GM23338 (cell line): ENCODE measurements around the gene PLEKHJ1. TPM values are rescaled to one million over a fixed set of nuclear protein-coding genes. Genes with fewer than 3 reads are reported as not detected.

ENCODE experiments used
- ATAC-seq: fragments of 200-7000 bp; cut with Tn5 transposase; 3 replicates; pipeline ENCODE4 v1.9.1; 2020
- DNase-seq: peaks from one replicate; pipeline ENCODE4 v3.0.0-alpha.2; 2015; ENCODE audit warnings: low spot score
- H2AFZ ChIP-seq: fragments of 200-600 bp; sonication (generic); 2 replicates; pipeline ENCODE4 v1.8.0; 2016; ENCODE audit warnings: antibody characterized with exemption, mild to moderate bottlenecking, moderate library complexity
- H3F3A ChIP-seq: fragments of 200-600 bp; sonication (generic); replicated peaks from 2 replicates; pipeline ENCODE4 v1.8.0; 2017; ENCODE audit warnings: antibody characterized with exemption, mixed run types, low read depth
- H3K27ac ChIP-seq: fragments of 200-600 bp; sonication (generic); 2 replicates; pipeline ENCODE4 v1.6.1; 2016; ENCODE audit warnings: low read depth
- H3K27me3 ChIP-seq: fragments of 200-600 bp; sonication (generic); 2 replicates; pipeline ENCODE4 v1.8.0; 2016; ENCODE audit warnings: mild to moderate bottlenecking, mixed run types, moderate library complexity; ENCODE audit not compliant: insufficient read depth
- H3K36me3 ChIP-seq: fragments of 200-600 bp; sonication (generic); 2 replicates; pipeline ENCODE4 v1.8.0; 2016; ENCODE audit warnings: mild to moderate bottlenecking; ENCODE audit not compliant: insufficient read depth
- H3K4me1 ChIP-seq: fragments of 200-600 bp; sonication (generic); 2 replicates; pipeline ENCODE4 v1.8.0; 2016; ENCODE audit warnings: mild to moderate bottlenecking, moderate library complexity; ENCODE audit not compliant: insufficient read depth
- H3K4me2 ChIP-seq: fragments of 200-600 bp; sonication (generic); 2 replicates; pipeline ENCODE4 v1.7.1; 2017; ENCODE audit warnings: mixed run types
- H3K4me3 ChIP-seq: fragments of 200-600 bp; sonication (generic); 2 replicates; pipeline ENCODE4 v1.6.1; 2016; ENCODE audit warnings: mixed run types
- H3K79me2 ChIP-seq: fragments of 200-600 bp; sonication (generic); replicated peaks from 2 replicates; pipeline ENCODE4 v1.8.0; 2017; ENCODE audit warnings: mild to moderate bottlenecking; ENCODE audit not compliant: insufficient read depth
- H3K9me2 ChIP-seq: fragments of 200-600 bp; sonication (generic); 2 replicates; pipeline ENCODE4 v1.8.0; 2017; ENCODE audit not compliant: insufficient read depth
- H4K20me1 ChIP-seq: fragments of 200-600 bp; sonication (generic); replicated peaks from 2 replicates; pipeline ENCODE4 v1.8.0; 2017; ENCODE audit warnings: mild to moderate bottlenecking; ENCODE audit not compliant: insufficient read depth
- H3K27ac Mint-ChIP-seq: 2 replicates; pipeline ENCODE4 v1.8.0; 2020; ENCODE audit warnings: inconsistent platforms, mild to moderate bottlenecking, moderate library complexity, mixed read lengths
- H3K27me3 Mint-ChIP-seq: 3 replicates; pipeline ENCODE4 v1.8.0; 2022; ENCODE audit warnings: low read depth, mild to moderate bottlenecking, moderate library complexity, mixed read lengths, inconsistent platforms; ENCODE audit not compliant: insufficient read depth, poor library complexity
- H3K36me3 Mint-ChIP-seq: 3 replicates; pipeline ENCODE4 v1.8.0; 2021; ENCODE audit warnings: low read depth, mild to moderate bottlenecking, inconsistent platforms, moderate library complexity, mixed read lengths
- H3K4me1 Mint-ChIP-seq: 3 replicates; pipeline ENCODE4 v1.8.0; 2020; ENCODE audit warnings: mild to moderate bottlenecking, inconsistent platforms, mixed read lengths
- H3K4me3 Mint-ChIP-seq: 3 replicates; pipeline ENCODE4 v1.8.0; 2021; ENCODE audit warnings: moderate library complexity, mild to moderate bottlenecking, inconsistent platforms, mixed read lengths
- H3K9me3 Mint-ChIP-seq: 3 replicates; pipeline ENCODE4 v1.8.0; 2020; ENCODE audit warnings: moderate library complexity, mild to moderate bottlenecking, inconsistent platforms, mixed read lengths
- CTCF ChIP-seq, 2 experiments: fragments of 200-600 bp in 1 of 2; sonication (generic) in 1 of 2; conservative IDR thresholded peaks; 2 replicates each; pipeline versions ENCODE4 v1.5.1 to v1.6.1; 2016 to 2017; ENCODE audit warnings: antibody characterized with exemption in 2 of 2, low read depth in 2 of 2, mild to moderate bottlenecking in 2 of 2, moderate library complexity in 1 of 2
- EZH2 ChIP-seq: fragments of 200-600 bp; sonication (generic); IDR thresholded peaks from one replicate; pipeline ENCODE4 v1.8.0; 2017; ENCODE audit warnings: antibody characterized with exemption, mild to moderate bottlenecking, low read depth; ENCODE audit not compliant: unreplicated experiment
- NANOG ChIP-seq: IDR thresholded peaks from 2 replicates; pipeline ENCODE4 v1.6.1; 2016; ENCODE audit warnings: antibody characterized with exemption, borderline replicate concordance
- STAT1 ChIP-seq: IDR thresholded peaks from one replicate; pipeline ENCODE4 v1.6.1; 2016; ENCODE audit warnings: antibody characterized with exemption; ENCODE audit not compliant: unreplicated experiment
- ZNF114 ChIP-seq: fragments of 250-450 bp; sonication (Bioruptor Pico); IDR thresholded peaks from 2 replicates; pipeline ENCODE4 v1.5.0; 2020; ENCODE audit warnings: mild to moderate bottlenecking, moderate library complexity
- ZNF331 ChIP-seq: fragments of 250-450 bp; sonication (Bioruptor Pico); IDR thresholded peaks from 2 replicates; pipeline ENCODE4 v1.5.0; 2020; ENCODE audit warnings: low read depth, mild to moderate bottlenecking, moderate library complexity
- ZNF462 ChIP-seq: fragments of 250-450 bp; sonication (Bioruptor Pico); IDR thresholded peaks from 2 replicates; pipeline ENCODE4 v1.5.0; 2020; ENCODE audit warnings: mild to moderate bottlenecking, moderate library complexity
- polyA plus RNA-seq: library from polyadenylated mRNA; unstranded; fragments of >200 nt; fragmentation: Nextera tagmentation; extraction: Ambion mirVana; gene quantifications from 2 replicates; pipeline ENCODE4 v1.2.1, GENCODE V29; 2016
- total RNA-seq: library from RNA; depleted of rRNA; stranded (reverse); fragments of >200 nt; shearing (Covaris generic); gene quantifications from 2 replicates; pipeline ENCODE4 v1.2.3, GENCODE V29; 2014

Gene PLEKHJ1
- total and polyA plus RNA-seq, 2 experiments from 2014 or later = 146 to 210 TPM

- TF ChIP-seq ZNF462 (CRISPR knock-in tag) (no peak), ZNF114 (CRISPR knock-in tag) (no peak), ZNF331 (CRISPR knock-in tag) (no peak), STAT1 (no peak)
Measured at GRCh38 chr19:2244125-2244411, 7.9 kb upstream of the PLEKHJ1 start (continued).

GRCh38 chr19:2243274-2244124 is 7.4 kb upstream of the PLEKHJ1 start:
- Mint-ChIP-seq H3K4me3 (no peak overlapping the region), H3K27ac (no peak overlapping the region), H3K9me3 (no peaks in the 10 kb centered on the region), H3K27me3 (peaks cover 4% of the 10 kb centered on the region), H3K4me1 (peaks cover 28% of the 10 kb centered on the region), H3K36me3 (peaks cover 57% of the 10 kb centered on the region)
- Histone ChIP-seq H3K27ac (no peak overlapping the region), H3K79me2 (peaks cover 53% of the 10 kb centered on the region), H3K4me1 (peaks cover 23% of the 10 kb centered on the region), H2AFZ (no peak overlapping the region), H3K9me2 (no peaks in the 10 kb centered on the region), H3K4me2 (no peak overlapping the region), H3K27me3 (no peaks in the 10 kb centered on the region), H3F3A (peaks cover 8% of the 10 kb centered on the region; the same call in 1 of the 2 replicates), H4K20me1 (peaks cover 41% of the 10 kb centered on the region), H3K36me3 (peaks cover 13% of the 10 kb centered on the region), H3K4me3 (no peak overlapping the region)
- DNase-seq = no peak
- no peak for ATAC-seq
- TF ChIP-seq NANOG (no peak), EZH2 (no peak), CTCF (conservative IDR thresholded peaks at IDR 0.05; ENCODE audit: low read depth in 2 of 2) (no peak), ZNF462 (CRISPR knock-in tag) (no peak)
